GM19351 (cell line): Measurements from ENCODE around the gene STAU1.
"Not testable (repeated sequence)": the region's sequence is repeated elsewhere in the genome, so short reads cannot be mapped to it uniquely, and the experiment has no call there.

Source experiments
- ATAC-seq: cut with Tn5 transposase; IDR thresholded peaks from one replicate; pipeline ENCODE4 v1.9.1; 2021; ENCODE audit warnings: mild to moderate bottlenecking, moderate library complexity; ENCODE audit not compliant: unreplicated experiment

The STAU1 gene

GRCh38 chr20:49203746-49204145 lies 15.6 kb upstream of the STAU1 start:
- no peak for ATAC-seq

GRCh38 chr20:49203011-49203410 lies 14.9 kb upstream of the STAU1 start:
- ATAC-seq = no peak

GRCh38 chr20:49199729-49200293 lies 11.7 kb upstream of the STAU1 start:
- no peak for ATAC-seq

- not testable (repeated sequence) for ATAC-seq
These were observed 4.9 kb upstream of the STAU1 start for GRCh38 chr20:49192944-49193518.

- peak; percentile 15 for ATAC-seq
These were observed 744 bp downstream of the STAU1 start for GRCh38 chr20:49187330-49187850.

GRCh38 chr20:49186535-49187329 lies 1.4 kb downstream of the STAU1 start:
- no peak for ATAC-seq

- ATAC-seq = no peak
These were observed 2.9 kb downstream of the STAU1 start for GRCh38 chr20:49185071-49185761.

GRCh38 chr20:49184691-49185070 lies 3.5 kb downstream of the STAU1 start:
- ATAC-seq = no peak

GRCh38 chr20:49184084-49184501 lies 4.0 kb downstream of the STAU1 start:
- ATAC-seq = not testable (repeated sequence)

GRCh38 chr20:49183444-49183843 lies 4.7 kb downstream of the STAU1 start:
- ATAC-seq = no peak

- ATAC-seq = no peak
These were observed 6.8 kb downstream of the STAU1 start for GRCh38 chr20:49181265-49181877.

GRCh38 chr20:49179368-49180277 lies 8.5 kb downstream of the STAU1 start:
- ATAC-seq = no peak

GRCh38 chr20:49174183-49174582 lies 14.0 kb downstream of the STAU1 start:
- ATAC-seq = no peak

- ATAC-seq = no peak
These were observed 15.7 kb downstream of the STAU1 start for GRCh38 chr20:49172413-49172812.

- ATAC-seq = no peak
These were observed 16.2 kb downstream of the STAU1 start for GRCh38 chr20:49171909-49172308.

- no peak for ATAC-seq
These were observed 17.4 kb downstream of the STAU1 start for GRCh38 chr20:49170714-49171113.

GRCh38 chr20:49169547-49169946 lies 18.6 kb downstream of the STAU1 start:
- no peak for ATAC-seq

- ATAC-seq = not testable (repeated sequence)
These were observed 19.3 kb downstream of the STAU1 start for GRCh38 chr20:49168864-49169263.

- no peak for ATAC-seq
These were observed 20.2 kb downstream of the STAU1 start for GRCh38 chr20:49167811-49168507.
